ENCODE measurements around the gene SLC26A8. TPM values are rescaled to one million over a fixed set of nuclear protein-coding genes. Genes with fewer than 3 reads are reported as not detected.
A peak's percentile ranks its signal among the peaks of the same experiment; 100 is the strongest.

SLC26A8 gene
- total and polyA plus RNA-seq, 2 of the 13 experiments (the other 11 are each of a cell fraction or from before 2014, with no cell fraction given) = 0.46 TPM; not detected in 1

GRCh38 chr6:36027501-36028087 lies 3.2 kb upstream of the SLC26A8 start, which contains the start of gene MAPK14 (continued):
- TF ChIP-seq PHF5A (CRISPR knock-in tag; IDR thresholded peaks at IDR 0.05; ENCODE audit: low read depth, unreplicated experiment) (peak; percentile 85), ARID4A (CRISPR knock-in tag; IDR thresholded peaks at IDR 0.05; ENCODE audit: borderline replicate concordance) (peak; percentile 88; the same call in 1 of the 2 replicates), ZFP36L2 (CRISPR knock-in tag; IDR thresholded peaks at IDR 0.05) (peak; percentile 24; the same call in 1 of the 2 replicates), BRCA1 (CRISPR knock-in tag; IDR thresholded peaks at IDR 0.05) (peak; percentile 90), NAIF1 (CRISPR knock-in tag; IDR thresholded peaks at IDR 0.05; ENCODE audit: borderline replicate concordance) (no peak), ZNF567 (CRISPR knock-in tag; IDR thresholded peaks at IDR 0.05; ENCODE audit: borderline replicate concordance) (no peak; the same call in 1 of the 2 replicates), ZNF674 (CRISPR knock-in tag; IDR thresholded peaks at IDR 0.05; ENCODE audit: low read depth) (no peak), SRSF4 (IDR thresholded peaks at IDR 0.05; ENCODE audit: low read depth, low read length, poor library complexity, severe bottlenecking) (no peak), FOXA1 (IDR thresholded peaks at IDR 0.05) (no peak), FOXA1 (CRISPR knock-in tag; IDR thresholded peaks at IDR 0.05) (peak; percentile 6; the same call in 1 of the 2 replicates), MYNN (CRISPR knock-in tag; IDR thresholded peaks at IDR 0.05; ENCODE audit: low read depth) (no peak), ZNF446 (CRISPR knock-in tag; IDR thresholded peaks at IDR 0.05) (0 out of 2 replicates have a peak, but pooled peaks have one; percentile 42), KDM4B (CRISPR knock-in tag; IDR thresholded peaks at IDR 0.05) (peak; percentile 73), HMG20A (CRISPR knock-in tag; IDR thresholded peaks at IDR 0.05; ENCODE audit: borderline replicate concordance) (peak; percentile 55), SP5 (CRISPR knock-in tag; IDR thresholded peaks at IDR 0.05; ENCODE audit: borderline replicate concordance, low read depth) (peak; percentile 13; the same call in 1 of the 2 replicates), UBTF (CRISPR knock-in tag; IDR thresholded peaks at IDR 0.05) (peak; percentile 74; the same call in 1 of the 2 replicates), NCOR1 (IDR thresholded peaks at IDR 0.05; ENCODE audit: borderline replicate concordance, low read length) (peak; percentile 32; the same call in 1 of the 2 replicates), CREB3 (CRISPR knock-in tag; IDR thresholded peaks at IDR 0.05) (no peak), ZNF546 (CRISPR knock-in tag; conservative IDR thresholded peaks at IDR 0.05) (peak; percentile 96), POLR2AphosphoS5 (IDR thresholded peaks at IDR 0.05; ENCODE audit: low read depth, low read length) (peak; percentile 99)
- TF ChIP-seq, protein P1, sequence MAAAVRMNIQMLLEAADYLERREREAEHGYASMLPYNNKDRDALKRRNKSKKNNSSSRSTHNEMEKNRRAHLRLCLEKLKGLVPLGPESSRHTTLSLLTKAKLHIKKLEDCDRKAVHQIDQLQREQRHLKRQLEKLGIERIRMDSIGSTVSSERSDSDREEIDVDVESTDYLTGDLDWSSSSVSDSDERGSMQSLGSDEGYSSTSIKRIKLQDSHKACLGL (CRISPR knock-in tag; IDR thresholded peaks at IDR 0.05) = no peak
- TF ChIP-seq, protein P2, sequence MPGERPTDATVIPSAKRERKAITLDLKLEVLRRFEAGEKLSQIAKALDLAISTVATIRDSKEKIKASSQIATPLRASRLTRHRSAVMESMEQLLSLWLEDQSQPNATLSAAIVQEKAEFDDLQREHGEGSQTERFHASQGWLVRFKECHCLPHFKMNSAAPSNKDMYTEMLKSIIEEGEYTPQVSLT (CRISPR knock-in tag; IDR thresholded peaks at IDR 0.05; ENCODE audit: borderline replicate concordance, low read depth) = no peak
